ENCODE results near the gene HSD17B12.

DNA sequence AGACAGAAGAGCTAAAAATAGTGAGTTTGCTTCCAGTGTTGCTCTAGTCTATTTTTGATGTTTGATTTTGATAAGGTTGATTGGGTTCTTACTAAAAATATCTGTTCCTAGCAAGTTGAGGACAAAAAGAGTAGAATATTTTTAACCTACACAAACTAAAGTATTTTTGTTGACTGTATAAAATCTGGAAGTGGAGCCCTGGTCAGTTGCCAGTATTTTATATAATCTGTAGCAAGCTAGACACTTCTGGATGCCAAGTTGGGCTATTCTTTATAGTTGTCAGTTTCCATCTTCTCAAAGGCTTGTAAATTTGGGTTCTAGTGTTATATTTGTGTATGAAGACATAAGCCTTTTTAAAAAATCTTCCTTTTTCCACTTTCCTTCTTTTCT, 56.7 kb downstream of the HSD17B12 start:
- TF ChIP-seq, protein P1, sequence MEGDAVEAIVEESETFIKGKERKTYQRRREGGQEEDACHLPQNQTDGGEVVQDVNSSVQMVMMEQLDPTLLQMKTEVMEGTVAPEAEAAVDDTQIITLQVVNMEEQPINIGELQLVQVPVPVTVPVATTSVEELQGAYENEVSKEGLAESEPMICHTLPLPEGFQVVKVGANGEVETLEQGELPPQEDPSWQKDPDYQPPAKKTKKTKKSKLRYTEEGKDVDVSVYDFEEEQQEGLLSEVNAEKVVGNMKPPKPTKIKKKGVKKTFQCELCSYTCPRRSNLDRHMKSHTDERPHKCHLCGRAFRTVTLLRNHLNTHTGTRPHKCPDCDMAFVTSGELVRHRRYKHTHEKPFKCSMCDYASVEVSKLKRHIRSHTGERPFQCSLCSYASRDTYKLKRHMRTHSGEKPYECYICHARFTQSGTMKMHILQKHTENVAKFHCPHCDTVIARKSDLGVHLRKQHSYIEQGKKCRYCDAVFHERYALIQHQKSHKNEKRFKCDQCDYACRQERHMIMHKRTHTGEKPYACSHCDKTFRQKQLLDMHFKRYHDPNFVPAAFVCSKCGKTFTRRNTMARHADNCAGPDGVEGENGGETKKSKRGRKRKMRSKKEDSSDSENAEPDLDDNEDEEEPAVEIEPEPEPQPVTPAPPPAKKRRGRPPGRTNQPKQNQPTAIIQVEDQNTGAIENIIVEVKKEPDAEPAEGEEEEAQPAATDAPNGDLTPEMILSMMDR (IDR thresholded peaks at IDR 0.05; ENCODE audit: control extremely low read depth in 1 of 3, insufficient read depth in 1 of 3, low read depth in 1 of 3, low read length in 3 of 3), result no peak
- TF ChIP-seq POLR2AphosphoS5 (IDR thresholded peaks at IDR 0.05; ENCODE audit: low read depth, low read length) (no peak), EZH2 (IDR thresholded peaks at IDR 0.05; ENCODE audit: low read depth, low read length, severe bottlenecking) (no peak), JUND (IDR thresholded peaks at IDR 0.05; ENCODE audit: low read length) (no peak), CBX5 (IDR thresholded peaks at IDR 0.05; ENCODE audit: low read depth, low read length) (no peak), SIN3A (conservative IDR thresholded peaks at IDR 0.05 in 1 of 2, IDR thresholded peaks at IDR 0.05 in 1 of 2; ENCODE audit: low read depth in 1 of 2, low read length in 2 of 2) (no peak), POLR2A (IDR thresholded peaks at IDR 0.05; ENCODE audit: control extremely low read depth in 1 of 2, low read depth in 2 of 2, low read length in 2 of 2) (no peak), CHD2 (IDR thresholded peaks at IDR 0.05; ENCODE audit: low read length) (no peak)
- TF ChIP-seq, protein P2, sequence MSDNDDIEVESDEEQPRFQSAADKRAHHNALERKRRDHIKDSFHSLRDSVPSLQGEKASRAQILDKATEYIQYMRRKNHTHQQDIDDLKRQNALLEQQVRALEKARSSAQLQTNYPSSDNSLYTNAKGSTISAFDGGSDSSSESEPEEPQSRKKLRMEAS (IDR thresholded peaks at IDR 0.05), result no peak

All from H1 (cell line).